Rectal smooth muscle tissue (tissue), 1 donor: ENCODE data around the gene CDH2.

Source experiments
- H3K27ac ChIP-seq: one replicate; pipeline ENCODE4 v1.7.0; 2013; ENCODE audit warnings: low read depth, low read length, inconsistent platforms
- H3K27me3 ChIP-seq: one replicate; pipeline ENCODE4 v1.7.0; 2013; ENCODE audit warnings: low read length; ENCODE audit not compliant: control insufficient read depth, insufficient read depth
- H3K36me3 ChIP-seq: one replicate; pipeline ENCODE4 v1.7.0; 2013; ENCODE audit warnings: low read length; ENCODE audit not compliant: control insufficient read depth, insufficient read depth
- H3K4me1 ChIP-seq: one replicate; pipeline ENCODE4 v1.7.0; 2013; ENCODE audit warnings: low read length; ENCODE audit not compliant: control insufficient read depth, insufficient read depth
- H3K4me3 ChIP-seq: one replicate; pipeline ENCODE4 v1.7.0; 2013; ENCODE audit warnings: low read length
- H3K9ac ChIP-seq: one replicate; pipeline ENCODE4 v1.7.0; 2013; ENCODE audit warnings: low read length

The CDH2 gene

DNA sequence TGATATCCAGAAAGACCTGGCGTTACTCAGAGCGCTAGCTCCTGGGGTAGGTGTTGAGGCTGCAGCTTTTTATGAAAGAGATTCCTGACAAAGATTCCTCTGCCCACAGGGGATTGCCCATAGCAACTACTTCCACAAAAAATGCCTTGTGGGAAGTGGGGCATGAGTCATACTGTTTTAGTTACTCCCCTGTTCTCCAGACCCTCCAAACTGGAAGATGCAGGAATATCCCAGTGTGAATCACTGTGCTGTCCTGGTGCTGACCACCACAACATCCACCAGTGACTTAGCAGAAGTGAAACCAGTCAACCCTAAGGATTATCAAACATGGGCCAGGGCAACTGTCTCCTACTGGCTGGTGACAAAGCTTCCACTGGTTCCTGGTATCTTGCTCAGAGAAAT is 61.8 kb downstream of the CDH2 start:
- no peak overlapping the region for H3K4me3 ChIP-seq
- no peaks in the 10 kb centered on the region for H3K27me3 ChIP-seq
- no peaks in the 10 kb centered on the region for H3K4me1 ChIP-seq
- H3K9ac ChIP-seq = no peak overlapping the region
- no peaks in the 10 kb centered on the region for H3K36me3 ChIP-seq
- no peak overlapping the region for H3K27ac ChIP-seq

DNA sequence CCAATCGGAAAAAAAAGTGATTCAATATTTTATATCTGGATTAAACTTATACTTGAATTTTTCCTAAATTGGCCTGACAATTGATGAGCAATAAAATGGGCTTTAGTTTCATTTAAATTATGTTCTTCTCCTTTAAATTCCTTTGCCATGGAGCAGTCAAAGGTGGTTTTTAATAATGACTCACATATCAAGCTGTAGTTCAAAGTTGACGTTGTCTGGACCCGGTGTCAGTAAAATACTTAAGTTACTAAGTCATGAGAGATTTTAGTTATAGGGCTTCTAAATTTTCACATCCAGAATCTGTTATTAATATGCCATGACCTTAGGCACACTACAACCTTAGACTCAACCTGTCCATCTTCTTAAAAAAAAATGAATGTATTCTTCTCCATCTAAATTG is 62.5 kb downstream of the CDH2 start:
- no peaks in the 10 kb centered on the region for H3K4me1 ChIP-seq
- no peak overlapping the region for H3K27ac ChIP-seq

GRCh38 chr18:28113271-28114029 is 63.5 kb downstream of the CDH2 start:
- Histone ChIP-seq H3K27me3 (no peaks in the 10 kb centered on the region), H3K27ac (no peak overlapping the region), H3K4me1 (no peaks in the 10 kb centered on the region), H3K36me3 (no peaks in the 10 kb centered on the region), H3K9ac (no peak overlapping the region), H3K4me3 (no peak overlapping the region)

More for the DNA sequence above, 62.5 kb downstream of the CDH2 start:
- no peaks in the 10 kb centered on the region for H3K36me3 ChIP-seq
- H3K27me3 ChIP-seq = no peaks in the 10 kb centered on the region
- H3K9ac ChIP-seq = no peak overlapping the region
- H3K4me3 ChIP-seq = no peak overlapping the region

DNA sequence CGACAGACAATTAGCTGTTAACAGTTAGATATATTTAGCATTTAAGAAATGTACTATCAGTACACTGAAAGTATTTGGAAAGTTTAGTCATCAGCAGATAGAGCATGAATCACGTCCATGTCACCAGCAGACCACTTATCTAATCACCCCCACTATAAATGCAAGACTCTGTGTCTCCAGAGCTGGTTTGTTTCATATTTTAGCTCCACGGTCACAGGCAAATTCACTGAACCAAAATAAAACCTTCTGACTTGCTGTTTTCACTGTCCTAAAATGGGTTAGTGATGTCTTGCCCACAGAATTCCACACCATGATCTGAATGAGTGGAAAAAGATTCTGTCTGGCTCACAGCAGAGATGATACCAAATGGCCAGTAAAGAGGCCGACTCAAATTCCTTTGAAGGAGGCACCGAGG is 64.9 kb downstream of the CDH2 start:
- no peak overlapping the region for H3K9ac ChIP-seq
- no peaks in the 10 kb centered on the region for H3K4me1 ChIP-seq
- H3K27ac ChIP-seq = no peak overlapping the region
- no peaks in the 10 kb centered on the region for H3K27me3 ChIP-seq
- no peaks in the 10 kb centered on the region for H3K36me3 ChIP-seq
- H3K4me3 ChIP-seq = no peak overlapping the region

DNA sequence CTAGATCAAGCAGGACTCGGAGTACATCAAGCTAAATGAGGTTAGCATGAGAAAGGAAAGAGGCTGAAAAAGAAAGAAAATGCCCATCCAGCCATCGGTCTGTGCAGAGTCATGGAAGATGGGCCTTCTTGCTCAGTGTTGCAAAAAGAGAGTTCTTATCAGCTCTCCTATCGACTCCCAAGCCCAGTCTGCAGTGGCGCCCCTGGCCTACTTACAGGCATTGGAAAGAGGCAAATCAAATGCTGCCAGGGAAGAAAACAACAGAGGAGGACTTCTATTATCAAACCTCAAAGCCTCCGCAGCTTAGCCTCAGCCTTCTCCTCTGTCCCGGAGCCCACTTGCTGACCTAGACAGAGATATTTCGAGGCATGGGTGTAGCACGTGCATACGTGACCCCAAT is 66.0 kb downstream of the CDH2 start:
- Histone ChIP-seq H3K27ac (no peak overlapping the region), H3K27me3 (no peaks in the 10 kb centered on the region), H3K9ac (no peak overlapping the region), H3K36me3 (no peaks in the 10 kb centered on the region), H3K4me1 (no peaks in the 10 kb centered on the region), H3K4me3 (no peak overlapping the region)

DNA sequence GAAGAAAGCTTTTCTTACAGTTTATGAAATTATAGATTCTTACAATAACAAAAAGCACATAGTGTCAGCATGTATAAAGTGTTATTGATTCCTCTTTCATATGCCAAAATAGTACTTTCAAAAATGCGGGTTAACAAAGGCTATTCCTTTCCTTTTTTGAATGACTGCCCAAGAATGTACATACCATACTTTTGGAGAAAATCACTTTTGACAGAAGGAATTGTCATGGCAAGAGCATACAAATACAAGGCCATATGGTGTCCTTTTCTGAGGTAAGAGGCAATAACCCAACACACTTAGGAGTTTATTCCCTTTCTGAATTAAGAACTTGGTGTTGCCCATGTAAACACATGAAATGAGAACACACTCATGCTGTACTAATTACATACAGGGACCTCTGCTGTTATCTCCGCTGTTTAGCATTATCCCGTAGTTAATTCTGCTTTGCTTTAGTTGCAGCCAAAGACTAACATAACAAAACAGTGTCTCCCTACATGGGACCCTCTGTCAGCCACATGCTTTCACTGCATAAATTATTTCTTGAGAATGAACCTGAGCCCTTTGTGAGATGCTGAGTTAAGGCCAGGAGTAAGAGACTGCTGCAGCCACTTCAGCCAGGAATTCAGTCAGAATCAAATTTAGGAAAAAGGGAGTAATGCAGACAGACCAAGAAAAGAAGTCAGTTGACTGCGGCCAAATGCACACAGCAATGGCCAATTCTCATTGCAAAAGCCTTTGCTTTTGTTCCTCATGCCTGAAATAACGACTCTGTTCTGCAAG is 67.0 kb downstream of the CDH2 start:
- Histone ChIP-seq H3K9ac (no peak overlapping the region), H3K4me3 (no peak overlapping the region), H3K36me3 (no peaks in the 10 kb centered on the region), H3K27ac (no peak overlapping the region), H3K4me1 (no peaks in the 10 kb centered on the region), H3K27me3 (no peaks in the 10 kb centered on the region)

GRCh38 chr18:28108814-28109213 is 68.1 kb downstream of the CDH2 start:
- Histone ChIP-seq H3K27me3 (no peaks in the 10 kb centered on the region), H3K4me1 (no peaks in the 10 kb centered on the region), H3K36me3 (no peaks in the 10 kb centered on the region), H3K4me3 (no peak overlapping the region), H3K27ac (no peak overlapping the region), H3K9ac (no peak overlapping the region)

DNA sequence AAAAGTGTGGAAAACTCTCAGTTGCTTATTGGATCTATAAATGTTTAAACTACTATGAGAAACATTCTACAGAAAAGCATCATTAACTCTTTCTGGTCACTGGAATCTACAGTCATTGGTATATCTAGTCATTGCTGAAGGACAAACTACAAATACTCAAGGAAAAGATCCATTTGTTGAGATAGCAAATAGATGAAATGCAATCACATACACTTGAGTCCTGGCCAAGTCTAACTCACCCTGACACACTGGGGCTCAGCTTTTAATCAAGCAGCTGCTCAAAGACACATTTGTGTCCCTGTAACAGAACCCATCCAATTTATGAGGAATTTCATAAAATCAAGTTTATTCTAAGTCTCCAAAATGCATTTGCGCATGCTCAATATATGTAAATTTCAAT is 68.7 kb downstream of the CDH2 start:
- H3K4me3 ChIP-seq = no peak overlapping the region
- H3K27ac ChIP-seq = no peak overlapping the region
- no peaks in the 10 kb centered on the region for H3K4me1 ChIP-seq
- no peaks in the 10 kb centered on the region for H3K36me3 ChIP-seq
- no peak overlapping the region for H3K9ac ChIP-seq
- H3K27me3 ChIP-seq = no peaks in the 10 kb centered on the region

DNA sequence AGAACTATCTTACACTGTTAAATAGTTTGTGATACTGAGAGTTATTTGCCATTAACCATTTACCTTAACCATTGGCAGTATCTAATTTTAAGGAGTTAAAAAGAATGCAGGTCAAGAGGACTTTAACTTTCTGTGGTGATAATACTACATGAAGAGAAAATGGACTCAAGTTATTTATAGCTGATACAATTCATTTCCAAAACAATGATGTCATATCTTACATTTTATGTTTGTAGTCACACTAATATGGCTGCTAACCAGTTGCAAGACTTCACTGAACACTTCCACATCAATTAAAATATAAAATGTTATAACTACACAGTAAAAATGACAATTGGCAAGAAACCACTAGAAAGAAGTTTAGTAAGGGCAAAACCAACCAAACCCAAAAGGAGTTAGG is 77.7 kb downstream of the CDH2 start:
- Histone ChIP-seq H3K27me3 (no peaks in the 10 kb centered on the region), H3K4me1 (no peaks in the 10 kb centered on the region), H3K4me3 (no peak overlapping the region), H3K36me3 (no peaks in the 10 kb centered on the region), H3K9ac (no peak overlapping the region), H3K27ac (no peak overlapping the region)

DNA sequence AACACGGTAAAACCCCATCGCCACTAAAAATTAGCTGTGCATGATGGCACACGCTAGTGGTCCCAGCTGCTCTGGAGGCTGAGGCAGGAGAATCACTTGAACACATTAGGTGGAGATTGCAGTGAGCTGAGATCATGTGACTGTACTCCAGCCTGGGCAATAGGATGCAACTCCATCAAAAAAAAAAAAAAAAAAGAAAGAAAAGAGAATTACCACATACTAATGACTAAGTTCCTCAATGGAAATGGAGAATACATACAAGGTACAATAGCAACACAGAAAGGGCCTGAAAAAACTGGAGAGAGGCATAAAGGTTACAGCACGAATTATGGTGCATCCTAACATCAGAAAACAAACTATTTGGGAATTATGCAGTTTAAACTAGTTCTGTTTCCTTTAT is 81.3 kb downstream of the CDH2 start:
- no peaks in the 10 kb centered on the region for H3K4me1 ChIP-seq

GRCh38 chr18:28095041-28095440 is 81.9 kb downstream of the CDH2 start:
- Histone ChIP-seq H3K4me1 (no peaks in the 10 kb centered on the region), H3K36me3 (no peaks in the 10 kb centered on the region), H3K27ac (no peak overlapping the region), H3K4me3 (no peak overlapping the region), H3K9ac (no peak overlapping the region), H3K27me3 (no peaks in the 10 kb centered on the region)

More for the DNA sequence above, 81.3 kb downstream of the CDH2 start:
- Histone ChIP-seq H3K4me3 (no peak overlapping the region), H3K27me3 (no peaks in the 10 kb centered on the region), H3K27ac (no peak overlapping the region), H3K36me3 (no peaks in the 10 kb centered on the region), H3K9ac (no peak overlapping the region)

DNA sequence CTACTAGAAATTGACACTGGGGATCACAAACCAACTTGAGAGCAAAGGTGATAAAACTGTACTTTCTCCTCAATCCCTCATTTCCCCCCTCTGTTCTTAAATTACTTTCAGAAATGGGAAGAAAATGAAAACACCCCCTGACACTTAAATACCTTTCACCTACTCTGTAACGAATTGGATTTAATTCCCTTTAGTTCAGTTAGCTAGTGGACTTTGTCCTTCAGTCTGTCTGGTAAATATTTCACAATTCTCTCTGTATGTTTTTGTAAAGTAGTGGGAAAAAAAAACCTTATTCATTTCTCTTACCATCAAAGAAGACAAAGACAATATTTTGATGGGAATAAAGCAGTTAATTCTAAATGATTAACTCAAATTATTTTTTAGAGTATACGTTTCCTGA is 85.7 kb downstream of the CDH2 start:
- Histone ChIP-seq H3K27me3 (no peaks in the 10 kb centered on the region), H3K9ac (no peak overlapping the region), H3K4me1 (no peaks in the 10 kb centered on the region), H3K36me3 (no peaks in the 10 kb centered on the region), H3K27ac (no peak overlapping the region), H3K4me3 (no peak overlapping the region)

DNA sequence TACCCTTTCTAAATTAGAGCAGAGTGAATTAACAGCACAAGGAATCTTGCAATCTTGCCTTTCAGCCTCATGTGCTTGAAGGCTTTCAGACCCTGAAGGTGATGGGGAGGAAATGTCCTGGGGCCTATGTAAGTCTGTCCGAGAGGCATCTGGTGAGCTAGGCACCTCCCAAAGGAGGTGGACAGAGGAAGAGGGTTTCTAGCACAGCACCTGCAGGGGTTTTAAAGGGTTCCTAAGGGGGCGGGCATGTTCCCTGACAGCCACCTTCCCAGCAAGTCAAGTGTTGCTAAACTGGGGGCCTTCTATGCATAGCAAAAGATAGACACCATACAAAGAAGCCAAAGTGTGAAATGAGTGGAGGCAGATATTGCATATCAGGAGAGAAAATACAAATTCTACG is 88.5 kb downstream of the CDH2 start:
- H3K36me3 ChIP-seq = no peaks in the 10 kb centered on the region
- H3K27me3 ChIP-seq = no peaks in the 10 kb centered on the region
- H3K27ac ChIP-seq = no peak overlapping the region
- H3K4me3 ChIP-seq = no peak overlapping the region
- H3K4me1 ChIP-seq = no peaks in the 10 kb centered on the region
- H3K9ac ChIP-seq = no peak overlapping the region
